ENCODE data around the gene FOXG1.

Gene FOXG1

GRCh38 chr14:28770061-28770460 lies 3.5 kb downstream of the FOXG1 start:
- Histone ChIP-seq H3K36me3 (ENCODE audit: insufficient read depth, low read length) (no peaks in the 10 kb centered on the region), H3K4me1 (ENCODE audit: insufficient read depth, low read length) (no peaks in the 10 kb centered on the region), H3K4me2 (ENCODE audit: insufficient read depth, low read length) (no peak overlapping the region), H3K9me3 (ENCODE audit: insufficient read depth, low read length, severe bottlenecking) (peaks cover 3% of the 10 kb centered on the region), H3K79me2 (ENCODE audit: insufficient read depth, low read length) (no peaks in the 10 kb centered on the region), H3K27me3 (ENCODE audit: insufficient read depth, low read length, poor library complexity) (no peaks in the 10 kb centered on the region), H3K4me3 (ENCODE audit: low read depth in 1 of 2, low read length in 2 of 2) (no peak overlapping the region), H3K27ac (ENCODE audit: low read length) (no peak overlapping the region), H2AFZ (ENCODE audit: low read depth, low read length) (no peak overlapping the region), H4K20me1 (ENCODE audit: insufficient read depth, low read length) (no peaks in the 10 kb centered on the region), H3K9ac (ENCODE audit: low read depth, low read length) (no peak overlapping the region)
- ATAC-seq (ENCODE audit: insufficient read depth, low read depth), result no peak
- TF ChIP-seq, protein P1, sequence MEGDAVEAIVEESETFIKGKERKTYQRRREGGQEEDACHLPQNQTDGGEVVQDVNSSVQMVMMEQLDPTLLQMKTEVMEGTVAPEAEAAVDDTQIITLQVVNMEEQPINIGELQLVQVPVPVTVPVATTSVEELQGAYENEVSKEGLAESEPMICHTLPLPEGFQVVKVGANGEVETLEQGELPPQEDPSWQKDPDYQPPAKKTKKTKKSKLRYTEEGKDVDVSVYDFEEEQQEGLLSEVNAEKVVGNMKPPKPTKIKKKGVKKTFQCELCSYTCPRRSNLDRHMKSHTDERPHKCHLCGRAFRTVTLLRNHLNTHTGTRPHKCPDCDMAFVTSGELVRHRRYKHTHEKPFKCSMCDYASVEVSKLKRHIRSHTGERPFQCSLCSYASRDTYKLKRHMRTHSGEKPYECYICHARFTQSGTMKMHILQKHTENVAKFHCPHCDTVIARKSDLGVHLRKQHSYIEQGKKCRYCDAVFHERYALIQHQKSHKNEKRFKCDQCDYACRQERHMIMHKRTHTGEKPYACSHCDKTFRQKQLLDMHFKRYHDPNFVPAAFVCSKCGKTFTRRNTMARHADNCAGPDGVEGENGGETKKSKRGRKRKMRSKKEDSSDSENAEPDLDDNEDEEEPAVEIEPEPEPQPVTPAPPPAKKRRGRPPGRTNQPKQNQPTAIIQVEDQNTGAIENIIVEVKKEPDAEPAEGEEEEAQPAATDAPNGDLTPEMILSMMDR (IDR thresholded peaks at IDR 0.05; ENCODE audit: borderline replicate concordance, extremely low read depth, low read length, poor library complexity, severe bottlenecking), result no peak
- TF ChIP-seq EZH2 (IDR thresholded peaks at IDR 0.05; ENCODE audit: borderline replicate concordance, low read depth, low read length, severe bottlenecking), result no peak
- no peak for DNase-seq

GRCh38 chr14:28770630-28771029 lies 4.0 kb downstream of the FOXG1 start:
- TF ChIP-seq, protein P1 (IDR thresholded peaks at IDR 0.05; ENCODE audit: borderline replicate concordance, extremely low read depth, low read length, poor library complexity, severe bottlenecking), result no peak
- Histone ChIP-seq H3K4me3 (ENCODE audit: low read depth in 1 of 2, low read length in 2 of 2) (no peak overlapping the region), H3K27me3 (ENCODE audit: insufficient read depth, low read length, poor library complexity) (no peaks in the 10 kb centered on the region), H3K79me2 (ENCODE audit: insufficient read depth, low read length) (no peaks in the 10 kb centered on the region), H3K9ac (ENCODE audit: low read depth, low read length) (no peak overlapping the region), H3K27ac (ENCODE audit: low read length) (no peak overlapping the region), H4K20me1 (ENCODE audit: insufficient read depth, low read length) (no peaks in the 10 kb centered on the region), H3K4me2 (ENCODE audit: insufficient read depth, low read length) (no peak overlapping the region), H3K9me3 (ENCODE audit: insufficient read depth, low read length, severe bottlenecking) (peaks cover 3% of the 10 kb centered on the region), H3K36me3 (ENCODE audit: insufficient read depth, low read length) (no peaks in the 10 kb centered on the region), H3K4me1 (ENCODE audit: insufficient read depth, low read length) (no peaks in the 10 kb centered on the region), H2AFZ (ENCODE audit: low read depth, low read length) (no peak overlapping the region)
- ATAC-seq (ENCODE audit: insufficient read depth, low read depth), result no peak
- no peak for DNase-seq

DNA sequence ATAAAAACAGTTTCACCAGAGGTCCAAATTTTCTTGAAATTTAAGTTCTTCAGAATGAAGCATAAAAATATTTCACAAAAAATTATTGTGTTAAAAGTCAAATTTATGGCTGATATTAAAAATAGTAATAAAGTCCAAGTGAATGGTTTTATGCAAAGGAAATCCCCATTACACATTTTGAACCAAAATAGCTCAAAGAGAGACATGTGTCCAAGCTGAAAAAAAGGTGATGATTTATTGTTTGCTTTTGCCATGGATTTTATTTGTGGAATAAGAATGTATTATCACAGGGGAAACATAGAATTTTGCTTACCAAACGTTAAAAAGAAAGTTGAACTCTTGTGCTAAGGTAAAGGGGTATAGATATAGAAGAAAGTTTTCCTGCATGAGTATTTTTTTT lies 4.6 kb downstream of the FOXG1 start:
- Histone ChIP-seq H3K4me1 (ENCODE audit: insufficient read depth, low read length) (no peaks in the 10 kb centered on the region), H3K27ac (ENCODE audit: low read length) (no peak overlapping the region), H2AFZ (ENCODE audit: low read depth, low read length) (no peak overlapping the region), H3K9me3 (ENCODE audit: insufficient read depth, low read length, severe bottlenecking) (peaks cover 3% of the 10 kb centered on the region), H3K4me3 (ENCODE audit: low read depth in 1 of 2, low read length in 2 of 2) (no peak overlapping the region), H3K27me3 (ENCODE audit: insufficient read depth, low read length, poor library complexity) (no peaks in the 10 kb centered on the region), H3K4me2 (ENCODE audit: insufficient read depth, low read length) (no peak overlapping the region), H4K20me1 (ENCODE audit: insufficient read depth, low read length) (no peaks in the 10 kb centered on the region), H3K79me2 (ENCODE audit: insufficient read depth, low read length) (no peaks in the 10 kb centered on the region), H3K36me3 (ENCODE audit: insufficient read depth, low read length) (no peaks in the 10 kb centered on the region), H3K9ac (ENCODE audit: low read depth, low read length) (no peak overlapping the region)
- DNase-seq (no peak), ATAC-seq (ENCODE audit: insufficient read depth, low read depth) (no peak)
- TF ChIP-seq, protein P1 (IDR thresholded peaks at IDR 0.05; ENCODE audit: borderline replicate concordance, extremely low read depth, low read length, poor library complexity, severe bottlenecking), result no peak
- TF ChIP-seq EZH2 (IDR thresholded peaks at IDR 0.05; ENCODE audit: borderline replicate concordance, low read depth, low read length, severe bottlenecking), result no peak

DNA sequence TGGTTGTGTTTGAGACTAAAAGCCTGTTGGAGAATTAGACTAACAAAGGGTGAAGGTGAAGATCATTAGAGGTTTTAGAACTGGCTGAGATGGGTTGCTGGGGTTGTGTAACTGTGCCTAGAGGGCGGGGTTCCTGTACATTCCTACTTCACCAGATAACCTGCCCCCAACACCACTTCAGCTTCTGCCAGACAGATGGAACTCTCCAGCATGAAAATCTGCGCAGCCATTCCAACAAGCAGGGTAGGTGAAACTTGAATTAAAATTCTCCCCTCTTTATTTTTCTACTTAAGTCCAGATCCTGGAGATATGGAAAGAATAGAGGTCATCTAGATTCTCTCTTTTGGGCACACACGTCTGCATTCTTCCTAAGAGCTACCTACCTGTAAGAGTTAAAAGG lies 6.0 kb downstream of the FOXG1 start:
- H3K9ac ChIP-seq (ENCODE audit: low read depth, low read length), result no peak overlapping the region
- no peaks in the 10 kb centered on the region for H3K79me2 ChIP-seq (ENCODE audit: insufficient read depth, low read length)
- H3K4me1 ChIP-seq (ENCODE audit: insufficient read depth, low read length), result no peaks in the 10 kb centered on the region
- no peak overlapping the region for H3K4me3 ChIP-seq (ENCODE audit: low read depth in 1 of 2, low read length in 2 of 2)
- ATAC-seq (ENCODE audit: insufficient read depth, low read depth) (no peak), DNase-seq (no peak)
- no peaks in the 10 kb centered on the region for H3K27me3 ChIP-seq (ENCODE audit: insufficient read depth, low read length, poor library complexity)
- no peaks in the 10 kb centered on the region for H3K36me3 ChIP-seq (ENCODE audit: insufficient read depth, low read length)
- no peak overlapping the region for H3K4me2 ChIP-seq (ENCODE audit: insufficient read depth, low read length)
- H4K20me1 ChIP-seq (ENCODE audit: insufficient read depth, low read length), result no peaks in the 10 kb centered on the region
- H3K9me3 ChIP-seq (ENCODE audit: insufficient read depth, low read length, severe bottlenecking), result peaks cover 3% of the 10 kb centered on the region
- no peak overlapping the region for H3K27ac ChIP-seq (ENCODE audit: low read length)
- no peak overlapping the region for H2AFZ ChIP-seq (ENCODE audit: low read depth, low read length)
- TF ChIP-seq, protein P1 (IDR thresholded peaks at IDR 0.05; ENCODE audit: borderline replicate concordance, extremely low read depth, low read length, poor library complexity, severe bottlenecking), result no peak
- no peak for TF ChIP-seq EZH2 (IDR thresholded peaks at IDR 0.05; ENCODE audit: borderline replicate concordance, low read depth, low read length, severe bottlenecking)
